Measurements from ENCODE around the gene ZNF680.

DNA sequence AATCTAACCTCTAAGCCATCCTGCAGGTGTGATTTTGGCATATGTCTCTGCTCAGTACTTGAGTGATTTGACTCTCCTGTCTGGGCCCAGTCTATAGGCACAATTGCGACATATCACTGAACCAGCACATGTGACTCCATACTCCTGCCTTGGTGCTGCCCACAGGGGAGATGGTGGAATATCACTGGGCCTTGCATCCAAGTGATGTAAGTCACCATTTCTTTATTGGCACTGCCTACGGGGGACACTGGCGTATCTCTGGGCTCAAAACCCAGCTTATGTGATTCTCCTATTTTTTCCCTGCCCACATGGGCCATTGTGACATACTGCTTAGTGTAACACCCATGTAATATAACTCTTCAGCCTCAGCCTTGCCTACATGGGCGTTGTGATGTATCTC, 48.1 kb upstream of the ZNF680 start:
- TF ChIP-seq, protein P1, sequence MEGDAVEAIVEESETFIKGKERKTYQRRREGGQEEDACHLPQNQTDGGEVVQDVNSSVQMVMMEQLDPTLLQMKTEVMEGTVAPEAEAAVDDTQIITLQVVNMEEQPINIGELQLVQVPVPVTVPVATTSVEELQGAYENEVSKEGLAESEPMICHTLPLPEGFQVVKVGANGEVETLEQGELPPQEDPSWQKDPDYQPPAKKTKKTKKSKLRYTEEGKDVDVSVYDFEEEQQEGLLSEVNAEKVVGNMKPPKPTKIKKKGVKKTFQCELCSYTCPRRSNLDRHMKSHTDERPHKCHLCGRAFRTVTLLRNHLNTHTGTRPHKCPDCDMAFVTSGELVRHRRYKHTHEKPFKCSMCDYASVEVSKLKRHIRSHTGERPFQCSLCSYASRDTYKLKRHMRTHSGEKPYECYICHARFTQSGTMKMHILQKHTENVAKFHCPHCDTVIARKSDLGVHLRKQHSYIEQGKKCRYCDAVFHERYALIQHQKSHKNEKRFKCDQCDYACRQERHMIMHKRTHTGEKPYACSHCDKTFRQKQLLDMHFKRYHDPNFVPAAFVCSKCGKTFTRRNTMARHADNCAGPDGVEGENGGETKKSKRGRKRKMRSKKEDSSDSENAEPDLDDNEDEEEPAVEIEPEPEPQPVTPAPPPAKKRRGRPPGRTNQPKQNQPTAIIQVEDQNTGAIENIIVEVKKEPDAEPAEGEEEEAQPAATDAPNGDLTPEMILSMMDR (IDR thresholded peaks at IDR 0.05), result no peak
- TF ChIP-seq POLR2AphosphoS5 (IDR thresholded peaks at IDR 0.05), result no peak
- no peak for TF ChIP-seq POLR2A (IDR thresholded peaks at IDR 0.05)
